ENCODE measurements around the gene CRADD. TPM values are rescaled to one million over a fixed set of nuclear protein-coding genes. Genes with fewer than 3 reads are reported as not detected.

The CRADD gene
- total RNA-seq, 1 experiment from 2014 or later = 7.6 TPM

GRCh38 chr12:93813972-93814821 is 137.0 kb downstream of the CRADD start:
- Mint-ChIP-seq H3K27ac (peak overlapping the region in 1 of 3 experiments; percentile 30; a peak in 1 of 7 replicates), H3K9me3 (no peaks in the 10 kb centered on the region), H3K27me3 (ENCODE audit: low read depth) (no peaks in the 10 kb centered on the region)

More at GRCh38 chr12:93813972-93814821, 137.0 kb downstream of the CRADD start:
- DNase-seq = no peak
- Mint-ChIP-seq H3K4me3 (no peak overlapping the region), H3K36me3 (ENCODE audit: insufficient read depth in 1 of 3, low read depth in 3 of 3) (no peaks in the 10 kb centered on the region), H3K4me1 (peaks cover 8 to 15% of the 10 kb centered on the region in 2 experiments)
- H2AFZ ChIP-seq (ENCODE audit: low read length) = no peak overlapping the region
- no peak overlapping the region for H3K56ac ChIP-seq (ENCODE audit: insufficient read length, low read depth, low read length)
- H3T11ph ChIP-seq (ENCODE audit: low read length) = no peak overlapping the region
- no peak overlapping the region for H2AK5ac ChIP-seq (ENCODE audit: insufficient read length, low read length)
- H2BK12ac ChIP-seq (ENCODE audit: insufficient read length, low read depth, low read length) = no peak overlapping the region
- no peak overlapping the region for H2BK20ac ChIP-seq (ENCODE audit: low read depth, low read length, poor library complexity, severe bottlenecking)
- H2BK5ac ChIP-seq (ENCODE audit: insufficient read length, low read length) = no peak overlapping the region
- H3K27ac ChIP-seq (ENCODE audit: insufficient read length, low read depth, low read length) = no peak overlapping the region
- H3K18ac ChIP-seq (ENCODE audit: insufficient read length, low read depth, low read length) = no peak overlapping the region
- H3K23me2 ChIP-seq (ENCODE audit: insufficient read length, low read depth, low read length, poor library complexity, severe bottlenecking) = no peaks in the 10 kb centered on the region
- no peaks in the 10 kb centered on the region for H3K27me3 ChIP-seq (ENCODE audit: insufficient read depth, low read length)
- WGBS (ENCODE audit: extremely low coverage, insufficient read length, low lambda C conversion rate) = no CpG with 5 or more reads among the region's 14 CpGs
- no peak overlapping the region for H3K4ac ChIP-seq (ENCODE audit: low read depth, low read length)
- no peak overlapping the region for H2BK15ac ChIP-seq (ENCODE audit: low read depth, low read length)
- no peak overlapping the region for H4K5ac ChIP-seq (ENCODE audit: insufficient read length, low read depth, low read length)
- H4K8ac ChIP-seq (replicated peaks; ENCODE audit: insufficient read length, low read depth, low read length) = no peak overlapping the region
- no peak overlapping the region for H3K4me2 ChIP-seq (ENCODE audit: insufficient read depth, insufficient read length, low read length)
- no peaks in the 10 kb centered on the region for H3K9me3 ChIP-seq (ENCODE audit: control insufficient read depth, low read depth, low read length)
- no peaks in the 10 kb centered on the region for H3K79me1 ChIP-seq (ENCODE audit: insufficient read depth, low read depth, low read length, poor library complexity, severe bottlenecking)
- H4K20me1 ChIP-seq (ENCODE audit: control insufficient read depth, insufficient read depth, insufficient read length) = no peaks in the 10 kb centered on the region
- no peaks in the 10 kb centered on the region for H3K79me2 ChIP-seq (ENCODE audit: insufficient read depth, low read length)
- TF ChIP-seq, protein P1, sequence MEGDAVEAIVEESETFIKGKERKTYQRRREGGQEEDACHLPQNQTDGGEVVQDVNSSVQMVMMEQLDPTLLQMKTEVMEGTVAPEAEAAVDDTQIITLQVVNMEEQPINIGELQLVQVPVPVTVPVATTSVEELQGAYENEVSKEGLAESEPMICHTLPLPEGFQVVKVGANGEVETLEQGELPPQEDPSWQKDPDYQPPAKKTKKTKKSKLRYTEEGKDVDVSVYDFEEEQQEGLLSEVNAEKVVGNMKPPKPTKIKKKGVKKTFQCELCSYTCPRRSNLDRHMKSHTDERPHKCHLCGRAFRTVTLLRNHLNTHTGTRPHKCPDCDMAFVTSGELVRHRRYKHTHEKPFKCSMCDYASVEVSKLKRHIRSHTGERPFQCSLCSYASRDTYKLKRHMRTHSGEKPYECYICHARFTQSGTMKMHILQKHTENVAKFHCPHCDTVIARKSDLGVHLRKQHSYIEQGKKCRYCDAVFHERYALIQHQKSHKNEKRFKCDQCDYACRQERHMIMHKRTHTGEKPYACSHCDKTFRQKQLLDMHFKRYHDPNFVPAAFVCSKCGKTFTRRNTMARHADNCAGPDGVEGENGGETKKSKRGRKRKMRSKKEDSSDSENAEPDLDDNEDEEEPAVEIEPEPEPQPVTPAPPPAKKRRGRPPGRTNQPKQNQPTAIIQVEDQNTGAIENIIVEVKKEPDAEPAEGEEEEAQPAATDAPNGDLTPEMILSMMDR (conservative IDR thresholded peaks at IDR 0.05) = no peak
- H2BK120ac ChIP-seq (ENCODE audit: low read depth, low read length, poor library complexity, severe bottlenecking) = no peak overlapping the region
- no peak overlapping the region for H3K23ac ChIP-seq (ENCODE audit: insufficient read length, low read depth, low read length)
- no peak overlapping the region for H3K14ac ChIP-seq (ENCODE audit: insufficient read depth, low read length)
- no peaks in the 10 kb centered on the region for H3K4me1 ChIP-seq (ENCODE audit: insufficient read depth, low read length)
- H4K91ac ChIP-seq (ENCODE audit: insufficient read length, low read depth, low read length) = no peak overlapping the region
- no peak overlapping the region for H3K9ac ChIP-seq (ENCODE audit: extremely low read depth, insufficient read length, low read length)

Data from H9 (cell line).